Immature natural killer cell (primary cell): ENCODE results near the gene FJX1. TPM values are rescaled to one million over a fixed set of nuclear protein-coding genes. Genes with fewer than 3 reads are reported as not detected.
A peak's percentile ranks its signal among the peaks of the same experiment; 100 is the strongest.
"Not testable (repeated sequence)": the region's sequence is repeated elsewhere in the genome, so short reads cannot be mapped to it uniquely, and the experiment has no call there.

Source experiments
- DNase-seq, 3 donors: peaks; one replicate each; pipeline ENCODE4 v3.0.0; 2022; ENCODE audit warnings: mixed read lengths in 1 of 3
- H3K27ac Mint-ChIP-seq, 6 donors: one replicate each; pipeline ENCODE4 v1.8.0; 2020; ENCODE audit warnings: mixed read lengths in 6 of 6, mild to moderate bottlenecking in 5 of 6, inconsistent platforms in 4 of 6, moderate library complexity in 3 of 6
- H3K27me3 Mint-ChIP-seq, 3 donors: one replicate each; pipeline ENCODE4 v1.8.0; 2020 to 2021; ENCODE audit warnings: low read depth in 3 of 3, mild to moderate bottlenecking in 3 of 3, mixed read lengths in 3 of 3, moderate library complexity in 3 of 3, inconsistent platforms in 1 of 3
- H3K36me3 Mint-ChIP-seq, 3 donors: one replicate each; pipeline ENCODE4 v1.8.0; 2020; ENCODE audit warnings: mixed read lengths in 3 of 3, inconsistent platforms in 2 of 3, mild to moderate bottlenecking in 2 of 3
- H3K4me1 Mint-ChIP-seq, 2 donors: one replicate each; pipeline ENCODE4 v1.8.0; 2020; ENCODE audit warnings: inconsistent platforms in 2 of 2, mild to moderate bottlenecking in 2 of 2, mixed read lengths in 2 of 2, moderate library complexity in 1 of 2
- H3K4me3 Mint-ChIP-seq, 5 donors: one replicate each; pipeline ENCODE4 v1.8.0; 2020; ENCODE audit warnings: mild to moderate bottlenecking in 5 of 5, mixed read lengths in 5 of 5, inconsistent platforms in 3 of 5, moderate library complexity in 3 of 5
- H3K9me3 Mint-ChIP-seq, 6 donors: one replicate each; pipeline ENCODE4 v1.8.0; 2020; ENCODE audit warnings: mild to moderate bottlenecking in 6 of 6, mixed read lengths in 6 of 6, inconsistent platforms in 4 of 6, moderate library complexity in 3 of 6
- polyA plus RNA-seq, 3 donors: library from polyadenylated mRNA; unstranded; fragments of 300-500 nt; fragmentation: Illumina TruSeq; gene quantifications; one replicate each; pipeline ENCODE4 v1.2.3, GENCODE V29; 2021

Gene FJX1
- polyA plus RNA-seq, 3 donors from 2014 or later, result not detected

DNA sequence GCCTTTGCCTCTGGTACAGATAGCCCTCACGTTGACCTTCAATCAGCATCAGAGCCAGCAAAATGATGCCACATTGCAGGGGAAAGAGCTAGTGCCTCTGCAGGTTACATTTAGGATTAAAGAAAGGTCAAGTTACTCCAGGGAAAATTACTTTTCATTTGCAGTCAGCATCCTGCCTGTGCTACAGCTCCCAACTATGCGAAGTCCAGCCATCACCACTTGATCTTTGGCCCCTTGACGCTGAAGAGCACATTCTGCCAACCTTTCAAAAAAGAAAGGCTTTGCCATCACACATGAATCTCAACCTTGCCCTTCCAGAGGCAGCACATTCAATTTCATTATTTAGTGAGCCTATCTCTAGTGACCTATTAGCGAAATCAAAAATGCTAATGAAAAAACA is 11.3 kb downstream of the FJX1 start:
- Mint-ChIP-seq H3K27ac (no peak overlapping the region), H3K27me3 (peaks cover 7 to 27% (median 10%) of the 10 kb centered on the region in 3 donors), H3K4me3 (no peak overlapping the region), H3K9me3 (peaks cover 0 to 1% (median 0%) of the 10 kb centered on the region in 6 donors), H3K4me1 (no peaks in the 10 kb centered on the region), H3K36me3 (no peaks in the 10 kb centered on the region)
- DNase-seq, result no peak

DNA sequence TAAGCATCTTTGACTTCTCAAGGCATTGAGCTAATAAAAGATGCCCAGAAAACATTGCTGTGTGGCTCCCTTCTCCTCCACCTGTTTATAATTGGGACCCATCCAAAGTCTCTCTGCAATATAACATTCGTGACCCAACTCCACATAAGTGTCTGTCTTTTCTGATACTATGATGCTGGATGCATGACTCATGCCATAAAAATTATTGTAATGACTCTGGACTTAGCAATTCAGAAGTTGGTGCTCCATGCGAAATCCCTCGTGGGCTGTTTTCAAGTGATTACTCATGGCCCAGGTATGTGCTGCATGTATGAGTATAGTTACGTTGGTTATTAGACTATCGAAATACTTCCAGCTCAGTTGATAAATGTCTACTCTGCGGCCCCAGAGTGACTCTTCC is 11.7 kb downstream of the FJX1 start:
- no peak for DNase-seq
- Mint-ChIP-seq H3K27me3 (peaks cover 7 to 27% (median 10%) of the 10 kb centered on the region in 3 donors), H3K9me3 (peaks cover 0 to 1% (median 0%) of the 10 kb centered on the region in 6 donors), H3K4me1 (no peaks in the 10 kb centered on the region), H3K4me3 (no peak overlapping the region), H3K27ac (no peak overlapping the region), H3K36me3 (no peaks in the 10 kb centered on the region)

DNA sequence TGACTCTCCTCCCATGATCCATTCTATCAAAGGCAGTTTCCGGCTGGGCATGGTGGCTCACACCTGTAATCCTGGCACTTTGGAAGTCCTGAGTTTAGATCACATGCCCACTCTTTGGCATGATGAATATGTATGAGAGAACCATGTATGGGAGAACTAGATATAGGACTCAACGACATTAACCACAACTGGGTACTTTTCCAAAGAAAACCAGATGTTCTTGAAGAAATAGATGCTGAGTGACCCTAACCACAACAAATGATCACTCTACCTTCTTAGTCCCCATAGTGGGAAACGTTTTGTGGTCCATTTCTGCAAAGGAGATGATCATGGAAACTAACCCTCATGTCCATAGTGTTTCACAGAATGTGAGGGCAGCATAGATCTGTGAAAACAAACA is 13.6 kb downstream of the FJX1 start:
- H3K27me3 Mint-ChIP-seq, result peaks cover 5 to 33% (median 10%) of the 10 kb centered on the region in 3 donors
- no peaks in the 10 kb centered on the region for H3K4me1 Mint-ChIP-seq
- H3K27ac Mint-ChIP-seq, result no peak overlapping the region

DNA sequence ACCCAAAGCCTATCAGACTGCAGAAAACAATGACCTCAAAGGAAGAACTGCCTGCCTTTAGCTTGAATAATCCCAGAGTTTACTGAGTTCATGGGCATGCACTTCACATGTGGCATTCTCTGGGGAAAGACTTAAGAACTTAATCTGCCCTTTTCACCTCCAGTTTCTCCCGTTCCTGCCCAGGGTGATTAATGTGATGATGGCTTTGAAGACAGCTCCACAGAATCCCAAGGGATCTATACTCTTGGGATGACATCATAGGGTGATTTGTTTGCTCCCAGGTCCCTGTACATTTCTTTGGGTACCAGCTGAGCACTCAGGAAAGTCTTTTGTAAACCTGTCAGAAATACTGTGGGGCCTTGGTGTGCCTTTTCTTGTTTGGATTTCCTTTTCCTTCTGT is 14.0 kb downstream of the FJX1 start:
- Mint-ChIP-seq H3K27ac (no peak overlapping the region), H3K36me3 (no peaks in the 10 kb centered on the region), H3K9me3 (peaks cover 0 to 1% (median 0%) of the 10 kb centered on the region in 6 donors), H3K27me3 (peaks cover 5 to 33% (median 10%) of the 10 kb centered on the region in 3 donors), H3K4me3 (no peak overlapping the region), H3K4me1 (no peaks in the 10 kb centered on the region)
- no peak for DNase-seq

More for the DNA sequence above, 13.6 kb downstream of the FJX1 start:
- DNase-seq, result no peak
- Mint-ChIP-seq H3K4me3 (no peak overlapping the region), H3K9me3 (peaks cover 0 to 1% (median 0%) of the 10 kb centered on the region in 6 donors), H3K36me3 (no peaks in the 10 kb centered on the region)

DNA sequence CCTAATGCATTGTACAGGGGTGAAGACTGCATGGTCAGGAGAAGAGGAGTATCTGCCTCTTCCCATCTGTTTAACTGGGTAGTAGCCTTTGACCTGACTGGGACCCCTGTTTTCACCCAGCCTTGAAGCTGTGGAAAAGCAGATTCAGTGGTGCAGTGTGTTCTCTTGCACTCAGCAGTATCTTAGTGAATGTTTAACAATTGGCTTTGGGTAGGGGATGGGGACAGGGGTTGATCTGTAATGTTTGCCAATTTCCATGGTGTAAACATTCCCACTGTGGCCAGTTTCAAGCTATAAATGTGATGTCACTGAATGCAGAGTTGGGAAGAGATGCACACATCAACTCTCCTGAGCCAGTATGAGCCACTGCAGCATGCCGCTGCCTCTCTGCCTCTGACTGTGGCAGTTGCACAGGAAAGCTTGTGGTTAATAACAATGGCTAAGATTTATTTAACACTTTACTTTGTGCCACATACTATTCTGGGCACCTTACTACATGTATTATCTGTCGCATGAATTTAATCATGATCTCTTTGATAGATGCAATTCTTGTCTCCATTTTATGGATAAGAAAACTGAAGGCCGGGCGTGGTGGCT is 15.7 kb downstream of the FJX1 start:
- H3K9me3 Mint-ChIP-seq, result peaks cover 0 to 1% (median 0%) of the 10 kb centered on the region in 6 donors
- no peaks in the 10 kb centered on the region for H3K4me1 Mint-ChIP-seq
- no peaks in the 10 kb centered on the region for H3K36me3 Mint-ChIP-seq
- peaks cover 7 to 29% (median 9%) of the 10 kb centered on the region in 3 donors for H3K27me3 Mint-ChIP-seq
- H3K4me3 Mint-ChIP-seq, result no peak overlapping the region
- no peak for DNase-seq
- no peak overlapping the region for H3K27ac Mint-ChIP-seq

DNA sequence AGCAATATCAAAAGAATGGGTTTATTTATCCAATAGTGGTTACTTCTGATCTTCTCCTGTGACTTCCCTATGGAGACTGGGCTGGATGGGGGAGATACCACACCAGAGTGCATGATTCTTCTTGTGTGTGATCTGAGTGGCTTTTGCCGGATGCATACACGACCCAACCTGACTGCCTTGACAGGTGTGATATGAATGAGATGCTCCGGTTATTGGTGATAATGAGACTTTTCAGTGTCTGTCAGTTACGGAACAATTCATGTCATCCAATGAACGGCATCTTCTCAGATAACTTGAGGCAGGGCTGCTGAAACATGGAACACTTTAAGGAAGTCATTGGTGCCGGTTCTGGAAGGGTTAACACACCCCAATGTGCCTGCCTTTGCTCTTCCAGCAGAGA is 17.7 kb downstream of the FJX1 start:
- no peaks in the 10 kb centered on the region for H3K9me3 Mint-ChIP-seq
- no peak overlapping the region for H3K4me3 Mint-ChIP-seq
- peaks cover 1 to 21% (median 9%) of the 10 kb centered on the region in 3 donors for H3K27me3 Mint-ChIP-seq
- no peaks in the 10 kb centered on the region for H3K4me1 Mint-ChIP-seq
- DNase-seq, result no peak
- H3K36me3 Mint-ChIP-seq, result no peaks in the 10 kb centered on the region
- H3K27ac Mint-ChIP-seq, result no peak overlapping the region

DNA sequence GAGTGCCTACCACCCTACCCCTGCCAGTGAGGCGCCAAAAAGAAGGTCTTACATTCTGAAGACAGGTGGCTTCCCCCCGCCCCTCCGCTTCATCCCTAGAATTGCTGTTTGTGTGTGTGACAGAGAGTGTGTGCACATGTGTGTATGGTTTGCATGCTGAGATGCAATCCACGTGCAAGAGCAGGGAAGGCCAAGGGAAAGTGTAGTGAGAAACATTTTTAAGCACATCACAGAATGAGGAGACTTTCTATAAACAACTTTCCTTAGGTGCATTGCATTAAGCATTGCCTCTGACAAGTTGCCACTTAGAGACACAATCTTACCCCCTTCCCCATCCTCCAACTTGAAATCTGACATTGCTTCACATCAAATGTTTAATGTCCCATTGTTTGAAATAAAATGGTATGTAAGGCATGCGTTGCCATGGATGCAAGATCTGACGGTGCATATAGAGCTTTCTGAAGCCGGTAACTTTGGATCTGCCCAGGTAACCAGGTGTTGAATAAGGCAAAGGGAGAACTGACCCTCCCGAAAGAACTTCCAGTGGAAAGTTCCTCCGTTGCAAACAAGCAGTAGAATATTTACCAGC is 21.4 kb downstream of the FJX1 start:
- Mint-ChIP-seq H3K27me3 (peaks cover 1 to 20% (median 4%) of the 10 kb centered on the region in 3 donors), H3K27ac (no peak overlapping the region), H3K4me3 (no peak overlapping the region), H3K9me3 (no peaks in the 10 kb centered on the region), H3K36me3 (no peaks in the 10 kb centered on the region), H3K4me1 (no peaks in the 10 kb centered on the region)
- no peak for DNase-seq

DNA sequence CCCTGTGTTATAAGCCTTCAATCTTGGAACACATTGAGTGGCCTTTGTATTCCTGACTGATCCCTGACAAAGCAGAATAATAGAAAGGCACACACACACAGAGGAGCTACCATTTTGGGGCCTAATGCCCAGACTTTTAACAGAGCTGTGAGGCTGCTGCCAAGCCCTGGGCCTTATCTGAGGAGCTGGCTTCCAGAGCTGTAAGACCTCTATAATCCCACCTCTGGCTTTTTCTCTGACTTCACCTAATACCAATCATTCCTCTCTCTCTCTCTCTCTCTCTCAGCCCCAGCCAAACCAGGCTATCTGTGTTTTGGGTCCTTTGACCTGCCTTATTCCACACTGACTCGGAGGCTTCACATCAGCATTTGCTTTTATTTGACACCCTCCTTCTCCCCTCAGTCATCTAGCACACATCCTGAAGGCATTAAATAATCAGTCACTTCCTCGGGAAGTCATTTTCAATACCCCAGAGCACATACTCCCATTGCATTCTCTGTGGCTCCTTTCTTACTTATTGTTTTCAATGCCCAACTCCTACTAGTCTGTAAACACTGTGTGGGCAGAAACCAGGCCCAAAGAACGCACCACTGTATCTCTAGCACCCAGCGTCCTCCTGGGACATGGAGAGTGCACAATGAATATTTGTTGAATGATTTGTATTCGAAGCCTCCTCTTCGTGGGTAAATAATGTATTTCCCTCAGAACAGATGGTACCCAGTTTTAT is 23.1 kb downstream of the FJX1 start:
- Mint-ChIP-seq H3K27me3 (peaks cover 1 to 11% (median 4%) of the 10 kb centered on the region in 3 donors), H3K27ac (peak overlapping the region in 1 of 6 donors; percentile 41), H3K9me3 (no peaks in the 10 kb centered on the region), H3K4me1 (no peaks in the 10 kb centered on the region), H3K36me3 (no peaks in the 10 kb centered on the region), H3K4me3 (no peak overlapping the region)
- DNase-seq, result no peak

DNA sequence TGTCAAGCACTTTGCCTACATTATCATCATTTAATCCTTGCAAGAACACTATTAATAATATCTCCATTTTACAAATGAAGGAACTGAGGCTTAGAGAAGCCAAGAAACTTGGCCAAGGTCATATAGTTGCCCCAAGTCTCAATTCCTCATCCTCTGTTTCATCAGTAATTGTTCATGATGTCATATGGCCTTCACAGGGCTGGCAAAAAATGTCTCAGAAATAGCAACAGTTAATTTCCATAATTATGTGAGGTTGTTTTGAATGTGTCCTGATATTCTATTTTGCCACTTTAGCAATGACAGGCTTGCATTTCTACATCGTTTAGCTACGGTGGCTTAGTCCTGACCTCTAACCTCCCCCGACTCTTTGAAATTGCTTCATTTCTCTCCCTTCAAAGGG is 23.7 kb downstream of the FJX1 start:
- Mint-ChIP-seq H3K27me3 (peaks cover 1 to 10% (median 4%) of the 10 kb centered on the region in 3 donors), H3K4me3 (no peak overlapping the region), H3K9me3 (no peaks in the 10 kb centered on the region), H3K36me3 (no peaks in the 10 kb centered on the region), H3K4me1 (no peaks in the 10 kb centered on the region), H3K27ac (no peak overlapping the region)
- no peak for DNase-seq

DNA sequence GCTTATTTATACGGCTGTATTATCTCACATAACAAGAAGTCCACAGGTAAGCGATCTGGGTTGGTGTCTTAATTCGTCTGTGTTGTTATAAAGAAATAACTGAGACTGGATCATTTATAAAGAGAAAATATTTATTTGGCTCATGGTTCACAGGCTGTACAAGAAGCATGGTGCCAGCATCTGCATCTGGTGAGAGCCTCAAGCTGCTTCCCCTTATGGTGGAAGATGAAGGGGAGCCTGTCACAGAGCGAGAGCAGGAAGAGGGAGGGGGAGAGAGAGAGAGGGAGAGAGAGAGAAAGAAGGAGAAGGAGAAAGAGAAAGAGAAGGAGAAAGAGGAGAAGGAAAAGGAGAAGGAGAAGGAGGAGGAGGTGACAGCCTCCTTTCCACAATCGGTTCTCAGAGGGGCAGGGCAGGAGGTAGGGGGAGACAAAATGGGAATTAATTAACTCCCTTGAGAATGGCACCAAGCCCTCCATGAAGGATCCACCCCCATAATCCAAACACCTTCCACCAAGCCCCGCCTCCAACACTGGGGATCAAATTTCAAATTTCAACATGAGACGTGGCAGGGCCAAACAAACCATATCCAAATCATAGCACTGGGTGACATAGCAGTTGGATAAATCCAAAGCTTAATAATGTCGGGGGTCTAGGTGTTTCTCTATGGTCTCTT is 29.3 kb downstream of the FJX1 start:
- Mint-ChIP-seq H3K27me3 (peaks cover 4 to 18% (median 10%) of the 10 kb centered on the region in 3 donors), H3K36me3 (peaks cover 0 to 3% (median 0%) of the 10 kb centered on the region in 3 donors), H3K9me3 (peaks cover 0 to 1% (median 0%) of the 10 kb centered on the region in 6 donors), H3K27ac (no peak overlapping the region), H3K4me3 (no peak overlapping the region), H3K4me1 (no peaks in the 10 kb centered on the region)
- DNase-seq, result no peak

DNA sequence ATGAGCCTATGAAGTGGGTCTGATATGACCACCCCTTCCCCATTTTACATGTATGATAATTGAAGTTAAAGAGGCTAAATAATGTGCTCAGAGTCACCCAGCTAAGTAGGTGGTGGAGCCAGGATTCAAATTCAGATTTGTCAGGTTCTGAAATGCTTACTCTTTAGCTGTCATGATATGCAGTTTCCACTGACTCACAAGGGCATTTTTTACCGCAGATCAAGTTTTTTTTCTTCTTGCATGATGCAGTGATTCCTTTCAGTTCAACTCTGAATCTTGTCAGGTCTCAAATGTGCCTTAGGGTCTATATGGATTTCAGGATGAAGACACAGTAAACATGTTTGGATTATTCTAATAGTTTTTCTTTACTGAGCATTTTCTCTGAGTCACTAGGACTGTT is 31.7 kb downstream of the FJX1 start:
- no peak overlapping the region for H3K4me3 Mint-ChIP-seq
- H3K36me3 Mint-ChIP-seq, result peaks cover 0 to 4% (median 0%) of the 10 kb centered on the region in 3 donors
- H3K9me3 Mint-ChIP-seq, result peaks cover 0 to 1% (median 0%) of the 10 kb centered on the region in 6 donors
- no peak overlapping the region for H3K27ac Mint-ChIP-seq
- H3K4me1 Mint-ChIP-seq, result no peaks in the 10 kb centered on the region
- no peak for DNase-seq
- peaks cover 16 to 19% (median 18%) of the 10 kb centered on the region in 3 donors for H3K27me3 Mint-ChIP-seq

DNA sequence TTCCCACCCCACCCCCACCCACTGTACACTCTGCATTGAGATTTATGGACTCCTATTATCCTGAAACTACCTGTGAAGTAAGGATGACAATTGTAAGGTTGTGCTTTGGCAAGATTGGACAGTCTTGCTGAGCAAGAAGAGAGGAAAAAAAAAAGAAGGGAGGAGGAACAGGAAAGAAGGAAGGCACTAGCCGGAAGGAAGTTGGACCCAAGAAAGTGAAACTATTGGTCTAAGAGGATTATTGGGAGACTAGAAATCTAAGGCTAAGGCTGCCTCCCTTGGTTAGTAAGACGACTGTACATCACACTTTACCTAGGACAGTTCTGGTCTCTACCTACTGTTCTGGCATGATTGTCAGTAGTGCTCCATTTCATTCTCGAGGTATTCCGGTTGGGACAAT is 32.2 kb downstream of the FJX1 start:
- Mint-ChIP-seq H3K9me3 (peaks cover 0 to 1% (median 0%) of the 10 kb centered on the region in 6 donors), H3K4me1 (no peaks in the 10 kb centered on the region), H3K4me3 (no peak overlapping the region), H3K27me3 (peaks cover 16 to 20% (median 19%) of the 10 kb centered on the region in 3 donors), H3K27ac (no peak overlapping the region), H3K36me3 (peaks cover 0 to 4% (median 0%) of the 10 kb centered on the region in 3 donors)
- no peak for DNase-seq

DNA sequence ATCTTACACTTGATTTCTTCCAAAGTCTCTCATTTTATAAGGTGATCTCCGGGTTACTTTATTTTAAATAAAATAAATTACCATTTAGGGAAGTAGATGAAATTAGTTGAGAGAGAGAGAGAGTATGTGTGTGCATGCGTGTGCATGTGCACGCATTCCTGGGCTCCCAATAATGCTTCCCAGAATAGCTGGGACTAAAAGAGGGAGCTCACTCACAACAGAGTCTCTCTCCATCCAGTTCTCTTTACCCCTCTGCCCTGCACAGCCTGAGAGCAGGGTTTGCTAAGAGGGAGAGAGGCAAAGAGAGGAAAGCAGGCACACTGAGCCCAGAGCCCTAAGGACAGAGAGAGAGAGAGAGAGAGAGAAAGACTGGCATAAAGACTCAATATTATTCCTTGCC is 33.0 kb downstream of the FJX1 start:
- no peaks in the 10 kb centered on the region for H3K4me1 Mint-ChIP-seq
- no peak for DNase-seq
- H3K27ac Mint-ChIP-seq, result no peak overlapping the region
- peaks cover 0 to 4% (median 0%) of the 10 kb centered on the region in 3 donors for H3K36me3 Mint-ChIP-seq
- peaks cover 0 to 1% (median 0%) of the 10 kb centered on the region in 6 donors for H3K9me3 Mint-ChIP-seq
- H3K27me3 Mint-ChIP-seq, result peaks cover 16 to 28% (median 19%) of the 10 kb centered on the region in 3 donors
- no peak overlapping the region for H3K4me3 Mint-ChIP-seq

DNA sequence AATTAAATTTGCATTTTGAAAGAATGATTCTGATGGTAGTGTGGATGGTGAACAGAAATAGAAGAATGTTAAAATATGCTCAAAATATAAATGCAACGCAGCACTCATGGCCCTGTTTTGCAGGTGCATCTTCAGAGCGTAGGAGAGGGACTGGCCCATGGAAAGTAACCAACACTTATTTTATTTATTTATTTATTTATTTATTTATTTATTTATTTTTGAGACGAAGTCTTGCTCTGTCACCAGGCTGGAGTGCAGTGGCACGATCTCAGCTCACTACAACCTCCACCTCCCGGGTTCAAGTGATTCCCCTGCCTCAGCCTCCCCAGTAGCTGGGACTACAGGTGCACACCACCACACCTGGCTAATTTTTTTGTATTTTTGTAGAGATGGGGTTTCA is 34.5 kb downstream of the FJX1 start:
- H3K27ac Mint-ChIP-seq, DNase-seq, H3K4me3 Mint-ChIP-seq, H3K4me1 Mint-ChIP-seq, H3K36me3 Mint-ChIP-seq, H3K9me3 Mint-ChIP-seq: not testable (repeated sequence)
- peaks cover 18 to 37% (median 19%) of the 10 kb centered on the region in 3 donors for H3K27me3 Mint-ChIP-seq
